Measurements from ENCODE around the gene NUP133. TPM values are rescaled to one million over a fixed set of nuclear protein-coding genes. Genes with fewer than 3 reads are reported as not detected.

Gene NUP133
- total RNA-seq, 1 donor from 2014 or later = 66.1 TPM

DNA sequence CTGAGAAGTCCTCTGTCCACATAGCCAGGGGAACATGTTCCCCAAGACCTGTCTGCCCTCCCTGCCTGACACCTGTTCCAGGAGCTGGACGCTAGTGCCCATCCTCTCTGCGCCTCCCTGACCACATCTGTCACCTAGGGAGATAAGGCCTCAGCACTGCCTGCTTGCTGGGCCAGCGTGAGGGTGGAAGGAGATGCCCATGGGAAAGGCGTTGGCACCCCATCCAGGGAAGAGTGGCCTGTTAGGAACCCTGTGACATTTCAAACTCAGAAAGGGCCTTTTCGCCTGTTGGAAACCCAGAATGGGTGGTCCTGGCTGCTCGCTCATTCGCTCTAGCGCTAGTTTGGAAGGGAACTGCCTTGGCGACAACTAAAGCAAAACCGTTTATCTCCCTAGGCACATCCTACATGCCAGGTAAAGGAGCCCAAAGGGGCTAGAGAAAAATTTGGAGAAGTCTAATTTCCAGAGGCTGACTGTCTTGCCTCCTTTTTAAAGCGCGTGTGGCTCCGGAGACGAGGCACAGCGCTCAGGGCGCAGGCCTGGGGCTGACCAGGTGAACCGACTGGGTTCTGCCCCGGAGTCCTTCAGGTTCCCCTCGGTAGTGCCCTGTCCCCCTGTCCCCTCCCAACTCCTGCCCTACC lies 74.7 kb downstream of the NUP133 start:
- no peak overlapping the region for H3K4me3 Mint-ChIP-seq
- H3K9me3 Mint-ChIP-seq = no peaks in the 10 kb centered on the region
- TF ChIP-seq, protein P1, sequence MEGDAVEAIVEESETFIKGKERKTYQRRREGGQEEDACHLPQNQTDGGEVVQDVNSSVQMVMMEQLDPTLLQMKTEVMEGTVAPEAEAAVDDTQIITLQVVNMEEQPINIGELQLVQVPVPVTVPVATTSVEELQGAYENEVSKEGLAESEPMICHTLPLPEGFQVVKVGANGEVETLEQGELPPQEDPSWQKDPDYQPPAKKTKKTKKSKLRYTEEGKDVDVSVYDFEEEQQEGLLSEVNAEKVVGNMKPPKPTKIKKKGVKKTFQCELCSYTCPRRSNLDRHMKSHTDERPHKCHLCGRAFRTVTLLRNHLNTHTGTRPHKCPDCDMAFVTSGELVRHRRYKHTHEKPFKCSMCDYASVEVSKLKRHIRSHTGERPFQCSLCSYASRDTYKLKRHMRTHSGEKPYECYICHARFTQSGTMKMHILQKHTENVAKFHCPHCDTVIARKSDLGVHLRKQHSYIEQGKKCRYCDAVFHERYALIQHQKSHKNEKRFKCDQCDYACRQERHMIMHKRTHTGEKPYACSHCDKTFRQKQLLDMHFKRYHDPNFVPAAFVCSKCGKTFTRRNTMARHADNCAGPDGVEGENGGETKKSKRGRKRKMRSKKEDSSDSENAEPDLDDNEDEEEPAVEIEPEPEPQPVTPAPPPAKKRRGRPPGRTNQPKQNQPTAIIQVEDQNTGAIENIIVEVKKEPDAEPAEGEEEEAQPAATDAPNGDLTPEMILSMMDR (conservative IDR thresholded peaks at IDR 0.05) = no peak
- H3K36me3 Mint-ChIP-seq (ENCODE audit: low read depth) = peaks cover 7% of the 10 kb centered on the region
- H3K4me1 Mint-ChIP-seq = peaks cover 12% of the 10 kb centered on the region
- no peak for DNase-seq (ENCODE audit: low read depth, low spot score)
- no peak overlapping the region for H3K27ac Mint-ChIP-seq (ENCODE audit: unreplicated experiment)
- H3K27me3 Mint-ChIP-seq (ENCODE audit: low read depth) = peaks cover 85% of the 10 kb centered on the region

DNA sequence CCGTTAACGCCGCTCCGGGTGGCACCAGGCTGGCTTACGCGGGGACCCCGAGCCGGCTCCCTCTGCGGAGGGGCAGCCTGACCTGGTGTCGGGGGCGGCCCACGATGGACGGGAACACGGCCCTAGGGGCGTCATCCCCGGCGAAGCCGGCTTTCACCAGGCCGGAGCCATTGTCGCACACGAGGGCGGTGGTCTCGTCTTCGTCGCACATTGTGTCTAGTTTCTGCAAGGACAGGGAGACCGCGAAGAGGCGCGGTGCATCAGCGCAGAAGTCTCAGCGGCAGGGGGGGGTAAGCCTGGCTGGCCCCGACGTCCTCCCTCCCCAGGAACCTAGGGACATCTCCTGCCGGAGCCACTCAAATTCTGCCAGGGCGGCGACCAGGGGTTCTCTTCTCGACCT lies 75.2 kb downstream of the NUP133 start:
- Mint-ChIP-seq H3K9me3 (no peaks in the 10 kb centered on the region), H3K27me3 (ENCODE audit: low read depth) (peaks cover 88% of the 10 kb centered on the region), H3K27ac (ENCODE audit: unreplicated experiment) (no peak overlapping the region), H3K4me3 (no peak overlapping the region), H3K36me3 (ENCODE audit: low read depth) (peaks cover 3% of the 10 kb centered on the region), H3K4me1 (peaks cover 12% of the 10 kb centered on the region)
- TF ChIP-seq, protein P1 (conservative IDR thresholded peaks at IDR 0.05) = no peak
- DNase-seq (ENCODE audit: low read depth, low spot score) = no peak

DNA sequence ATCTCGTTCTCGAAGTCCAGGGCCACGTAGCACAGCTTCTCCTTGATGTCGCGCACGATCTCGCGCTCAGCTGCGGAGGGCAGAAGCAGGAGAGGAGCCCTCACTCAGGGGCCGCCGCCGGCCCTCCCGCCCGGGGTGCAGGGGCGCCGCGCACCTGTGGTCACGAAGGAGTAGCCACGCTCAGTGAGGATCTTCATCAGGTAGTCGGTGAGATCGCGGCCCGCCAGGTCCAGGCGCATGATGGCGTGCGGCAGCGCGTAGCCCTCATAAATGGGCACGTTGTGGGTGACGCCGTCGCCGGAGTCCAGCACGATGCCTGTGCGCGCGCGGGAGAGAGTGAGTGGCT lies 76.1 kb downstream of the NUP133 start:
- peaks cover 3% of the 10 kb centered on the region for H3K36me3 Mint-ChIP-seq (ENCODE audit: low read depth)
- no peaks in the 10 kb centered on the region for H3K9me3 Mint-ChIP-seq
- H3K27ac Mint-ChIP-seq (ENCODE audit: unreplicated experiment) = no peak overlapping the region
- peaks cover 90% of the 10 kb centered on the region for H3K27me3 Mint-ChIP-seq (ENCODE audit: low read depth)
- no peak overlapping the region for H3K4me3 Mint-ChIP-seq
- TF ChIP-seq, protein P1 (conservative IDR thresholded peaks at IDR 0.05) = no peak
- DNase-seq (ENCODE audit: low read depth, low spot score) = no peak
- H3K4me1 Mint-ChIP-seq = peaks cover 12% of the 10 kb centered on the region

DNA sequence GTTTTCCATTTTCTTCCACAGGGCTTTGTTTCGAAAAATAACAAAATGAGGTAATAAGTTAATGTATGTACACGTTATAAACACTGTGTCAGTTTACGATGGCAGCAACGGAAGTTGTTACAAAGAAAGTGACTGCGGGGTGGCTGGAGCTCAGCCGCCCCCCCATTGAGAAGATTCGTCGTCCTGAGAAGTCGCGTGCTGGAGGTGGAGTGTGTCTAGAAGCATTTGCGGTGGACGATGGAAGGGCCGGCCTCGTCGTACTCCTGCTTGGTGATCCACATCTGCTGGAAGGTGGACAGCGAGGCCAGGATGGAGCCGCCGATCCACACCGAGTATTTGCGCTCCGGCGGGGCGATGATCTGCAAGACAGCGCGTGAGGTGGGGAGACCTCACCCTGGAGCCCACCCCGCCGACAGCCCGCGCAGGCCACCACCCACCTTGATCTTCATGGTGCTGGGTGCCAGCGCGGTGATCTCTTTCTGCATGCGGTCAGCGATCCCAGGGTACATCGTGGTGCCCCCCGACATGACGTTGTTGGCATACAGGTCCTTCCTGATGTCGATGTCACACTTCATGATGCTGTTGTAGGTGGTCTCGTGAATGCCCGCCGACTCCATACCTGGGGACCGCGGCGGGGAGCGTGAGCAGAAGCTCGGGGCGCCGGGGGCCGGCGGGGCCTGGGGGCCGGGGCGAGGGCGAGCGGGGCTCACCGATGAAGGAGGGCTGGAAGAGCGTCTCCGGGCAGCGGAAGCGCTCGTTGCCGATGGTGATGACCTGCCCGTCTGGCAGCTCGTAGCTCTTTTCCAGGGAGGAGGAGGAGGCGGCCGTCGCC lies 76.6 kb downstream of the NUP133 start:
- no peak for DNase-seq (ENCODE audit: low read depth, low spot score)
- H3K36me3 Mint-ChIP-seq (ENCODE audit: low read depth) = peaks cover 3% of the 10 kb centered on the region
- TF ChIP-seq, protein P1 (conservative IDR thresholded peaks at IDR 0.05) = no peak
- peak overlapping the region; percentile 38 for H3K4me3 Mint-ChIP-seq
- no peak overlapping the region for H3K27ac Mint-ChIP-seq (ENCODE audit: unreplicated experiment)
- H3K9me3 Mint-ChIP-seq = no peaks in the 10 kb centered on the region
- H3K4me1 Mint-ChIP-seq = peaks cover 12% of the 10 kb centered on the region
- H3K27me3 Mint-ChIP-seq (ENCODE audit: low read depth) = peaks cover 91% of the 10 kb centered on the region

DNA sequence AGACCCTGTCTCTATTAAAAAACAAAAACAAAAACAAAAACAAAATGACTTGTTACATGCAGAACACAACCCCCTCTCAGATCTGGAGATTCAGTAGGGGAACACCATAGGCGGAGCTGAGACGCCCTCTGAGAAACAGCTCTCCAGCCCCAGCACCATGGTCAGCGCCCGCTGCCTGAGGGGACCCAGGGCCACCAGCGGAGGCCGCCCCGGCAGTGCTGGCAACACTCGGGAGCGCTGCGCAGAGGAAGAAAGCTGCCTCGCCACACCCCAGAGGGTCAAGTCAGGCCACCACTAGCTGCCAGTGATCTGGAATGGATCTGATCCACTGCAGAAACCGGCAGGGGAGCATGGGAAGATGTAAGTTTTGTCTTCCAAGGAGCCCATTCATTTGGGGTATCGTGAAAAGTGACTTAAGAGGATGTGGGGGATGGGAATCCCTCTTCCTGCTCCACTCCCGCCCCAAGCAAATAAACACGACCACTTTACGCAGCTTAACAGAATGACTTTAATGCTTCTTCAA lies 77.3 kb downstream of the NUP133 start:
- H3K27me3 Mint-ChIP-seq (ENCODE audit: low read depth) = peaks cover 91% of the 10 kb centered on the region
- H3K4me3 Mint-ChIP-seq = peak overlapping the region; percentile 38
- no peaks in the 10 kb centered on the region for H3K9me3 Mint-ChIP-seq
- no peak overlapping the region for H3K27ac Mint-ChIP-seq (ENCODE audit: unreplicated experiment)
- peak; percentile 75 for DNase-seq (ENCODE audit: low read depth, low spot score)
- TF ChIP-seq, protein P1 (conservative IDR thresholded peaks at IDR 0.05) = no peak
- H3K4me1 Mint-ChIP-seq = peaks cover 12% of the 10 kb centered on the region
- H3K36me3 Mint-ChIP-seq (ENCODE audit: low read depth) = peaks cover 3% of the 10 kb centered on the region

All from neural crest cell (in vitro differentiated cells).